ENCODE measurements around the gene GABARAP.
A peak's percentile ranks its signal among the peaks of the same experiment; 100 is the strongest.

The GABARAP gene

DNA sequence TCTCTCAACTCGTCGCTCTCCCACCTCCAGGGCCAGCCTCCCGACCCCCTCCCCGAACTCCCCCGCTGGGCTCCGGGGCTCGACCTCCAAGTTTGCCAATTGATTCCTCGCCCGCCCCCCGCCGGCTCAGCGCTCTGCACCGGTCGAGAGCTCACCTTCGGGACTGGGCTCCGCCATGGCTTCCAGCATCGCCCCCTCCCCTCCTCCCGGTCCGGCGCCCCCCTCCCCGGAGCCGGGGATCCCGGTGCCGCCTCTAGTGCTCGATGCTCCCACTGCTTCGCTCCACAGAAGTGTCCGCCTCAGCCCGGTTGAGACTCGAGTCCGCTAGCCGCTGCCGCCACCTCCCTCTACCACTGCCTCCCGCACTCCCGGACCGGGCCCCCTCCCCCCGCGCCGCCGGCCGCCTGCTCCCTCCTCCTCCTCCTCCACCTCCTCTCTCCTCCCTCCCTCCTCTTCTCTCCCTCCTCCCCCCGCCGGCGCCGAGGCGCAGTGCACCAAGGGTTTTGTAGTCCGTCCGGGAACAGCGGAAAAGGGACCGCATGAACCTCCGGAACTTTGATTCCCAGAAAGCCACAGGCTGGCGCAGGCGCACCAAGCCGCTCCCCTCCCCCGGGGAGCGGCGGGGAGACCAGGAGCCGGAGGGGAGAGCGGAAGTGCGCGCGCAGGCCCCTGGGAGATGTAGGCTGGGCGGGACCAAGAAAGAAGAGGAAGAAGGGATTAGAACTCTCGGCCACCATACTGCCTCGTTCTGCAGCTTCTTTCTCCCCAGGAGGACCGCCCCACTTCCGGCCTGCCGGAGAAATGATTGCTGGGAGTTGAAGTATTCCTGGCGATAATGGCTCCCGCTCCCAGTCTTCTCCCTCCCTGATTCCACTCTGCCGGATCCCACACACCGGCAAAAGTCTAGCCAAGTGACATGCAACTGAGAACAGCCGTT is 2.9 kb downstream of the GABARAP start, which contains the start of gene PHF23:
PHF23 (minus strand) TSS at position 367 of the 937 bp plus-strand sequence; CDS start at position 189, 178 bp downstream.
- peak; percentile 99 for DNase-seq

DNA sequence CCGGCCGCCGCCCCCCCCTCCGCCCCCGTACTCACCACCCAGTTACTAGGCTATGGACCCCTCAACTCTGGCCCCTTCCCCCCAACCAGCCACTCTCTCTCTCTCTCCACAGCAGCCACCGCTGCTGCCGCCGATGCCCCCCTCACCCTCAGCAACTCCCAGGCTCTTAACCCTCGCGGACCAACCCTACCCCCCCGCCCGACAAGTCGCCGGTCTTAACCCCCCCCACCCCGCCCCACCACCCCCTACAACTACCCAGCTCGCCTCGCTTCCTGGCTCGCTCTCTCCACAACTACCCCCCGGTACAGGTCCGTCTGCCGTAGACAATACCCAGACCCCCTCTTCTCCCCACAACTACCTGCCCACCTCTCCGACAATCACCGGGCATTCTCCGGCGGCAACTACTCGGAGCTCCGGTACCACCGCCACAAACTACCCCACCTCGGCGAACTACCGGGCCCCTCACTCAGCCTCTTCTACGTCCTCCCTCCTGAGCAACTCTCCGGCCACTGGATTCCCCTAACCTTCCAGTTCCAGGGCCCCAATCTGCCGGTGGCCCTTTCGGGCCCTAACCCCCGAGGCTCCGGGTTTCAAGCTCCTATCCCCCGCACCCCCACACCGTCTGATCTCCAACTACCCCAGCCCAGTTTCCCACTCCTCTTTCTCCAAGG is 3.7 kb downstream of the GABARAP start:
- DNase-seq: no peak

DNA sequence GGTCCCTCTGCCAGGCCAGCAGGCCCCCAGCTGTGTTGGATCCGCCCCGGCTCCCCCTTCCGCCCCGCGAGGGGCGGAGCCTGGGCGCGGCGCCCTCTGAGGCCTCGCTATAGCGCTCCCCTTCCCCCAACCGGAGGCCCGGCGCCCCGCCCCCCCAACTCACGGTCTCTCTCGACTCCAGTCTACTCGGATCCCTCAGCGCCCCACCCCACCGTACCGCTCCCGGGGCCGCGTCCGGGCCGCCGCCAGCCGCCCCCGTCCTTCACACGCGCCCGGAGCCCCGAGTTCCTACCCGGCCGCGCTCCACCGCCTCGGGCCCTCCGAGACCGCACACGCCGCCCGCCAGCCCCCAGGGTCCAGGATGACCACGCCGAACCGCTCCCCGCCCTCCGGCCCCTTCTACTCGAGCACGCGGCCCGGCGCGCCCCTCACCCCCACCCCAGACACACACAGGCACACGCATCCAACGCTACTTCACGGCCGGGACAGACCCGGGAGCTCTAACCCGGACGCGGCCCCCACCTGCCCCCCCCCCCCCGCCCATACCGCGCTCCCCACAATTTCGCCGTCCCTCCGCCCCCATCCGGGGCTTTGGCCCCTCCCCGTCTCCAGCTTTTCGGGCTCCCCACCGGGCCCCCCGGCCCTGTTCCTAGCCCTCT is 4.4 kb downstream of the GABARAP start:
- peak; percentile 9 for DNase-seq

DNA sequence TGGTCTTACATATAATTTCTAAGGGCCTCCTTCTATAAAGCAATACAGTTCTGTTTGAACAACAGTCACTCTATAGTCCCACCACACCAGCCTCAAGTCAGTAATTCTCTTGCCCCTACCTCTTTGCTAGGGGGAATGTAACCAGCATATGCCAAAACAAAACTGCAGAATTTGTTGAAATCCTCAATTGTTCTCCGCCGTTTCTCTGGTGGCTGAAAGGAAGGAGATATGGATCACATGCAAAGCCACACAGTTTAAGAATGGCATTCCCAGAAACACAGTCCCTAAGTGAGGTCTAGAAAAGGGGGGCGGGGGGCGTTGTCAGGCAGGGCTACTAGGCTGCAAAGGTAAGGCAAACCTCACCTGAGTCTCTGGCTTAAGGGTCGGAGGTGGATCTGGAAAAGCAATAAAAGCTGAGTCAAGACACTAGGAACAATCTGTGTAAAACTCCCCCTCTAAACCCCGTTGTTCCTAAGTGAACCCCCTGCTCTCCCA is 4.9 kb downstream of the GABARAP start:
- no peak for DNase-seq

DNA sequence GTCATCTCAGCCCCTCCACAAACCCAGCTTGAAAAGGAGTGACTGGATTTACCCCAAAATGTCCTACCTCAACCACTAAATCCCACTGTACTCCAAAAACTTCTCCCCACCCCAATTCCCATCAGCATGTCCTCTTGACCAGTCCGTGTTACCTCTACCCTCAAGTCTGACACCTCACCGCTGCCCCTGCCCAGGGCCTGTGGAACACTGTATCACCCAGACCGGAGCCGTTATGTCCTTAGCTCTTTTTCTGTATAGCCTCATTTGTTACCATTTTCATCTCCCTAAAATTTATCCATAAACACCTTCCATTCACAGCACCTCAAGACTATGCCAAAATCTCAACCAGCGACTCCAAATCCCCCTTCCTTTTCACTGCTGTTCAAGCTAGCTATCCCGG is 5.4 kb downstream of the GABARAP start:
- no peak for DNase-seq

DNA sequence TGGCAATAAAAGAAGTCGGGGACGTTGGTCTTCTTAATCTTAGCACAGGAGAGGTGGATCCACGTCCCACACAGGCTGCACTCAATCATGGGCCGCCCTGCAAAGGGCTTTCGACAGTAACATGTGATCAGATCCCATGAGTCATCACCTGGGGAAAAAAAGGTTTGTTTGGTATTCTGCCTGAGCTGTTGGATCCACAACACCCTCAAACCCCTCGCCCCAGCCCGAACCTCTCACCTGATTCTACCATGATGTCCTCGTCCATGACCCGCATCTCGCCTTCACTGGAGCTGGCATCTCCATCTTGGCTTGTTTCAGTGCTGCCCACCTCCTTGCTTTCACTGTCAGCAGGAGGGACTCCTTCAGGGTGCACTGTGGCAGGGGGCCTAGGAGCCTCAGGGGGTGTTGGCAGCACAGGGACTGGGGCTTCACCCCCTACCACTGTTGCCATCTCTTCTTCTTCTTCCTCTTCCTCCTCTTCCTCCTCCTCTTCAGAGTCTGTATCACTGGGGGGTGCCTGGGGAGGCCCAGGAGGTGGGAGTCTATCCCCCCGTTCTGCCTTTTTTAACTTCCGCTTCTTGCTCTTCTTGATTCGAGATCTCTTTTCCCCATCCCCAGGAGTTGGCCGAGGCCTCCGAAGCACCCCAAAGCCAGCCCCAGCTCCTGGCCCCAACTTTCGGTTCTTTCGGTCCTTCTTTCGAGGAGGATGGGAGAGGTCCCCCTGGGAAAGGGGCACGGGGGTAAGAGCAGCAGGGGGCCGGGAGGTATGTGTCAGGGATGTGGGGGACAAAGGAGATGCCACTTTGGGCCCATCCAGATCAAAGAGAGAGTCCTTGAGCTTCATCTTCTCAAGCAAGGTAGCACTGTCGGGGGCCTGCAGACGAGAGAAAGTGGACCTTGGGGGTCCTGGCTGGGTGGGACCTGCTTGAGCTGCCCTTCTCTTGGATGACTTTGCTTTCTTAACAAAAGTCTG is 6.3 kb downstream of the GABARAP start:
- DNase-seq: no peak

DNA sequence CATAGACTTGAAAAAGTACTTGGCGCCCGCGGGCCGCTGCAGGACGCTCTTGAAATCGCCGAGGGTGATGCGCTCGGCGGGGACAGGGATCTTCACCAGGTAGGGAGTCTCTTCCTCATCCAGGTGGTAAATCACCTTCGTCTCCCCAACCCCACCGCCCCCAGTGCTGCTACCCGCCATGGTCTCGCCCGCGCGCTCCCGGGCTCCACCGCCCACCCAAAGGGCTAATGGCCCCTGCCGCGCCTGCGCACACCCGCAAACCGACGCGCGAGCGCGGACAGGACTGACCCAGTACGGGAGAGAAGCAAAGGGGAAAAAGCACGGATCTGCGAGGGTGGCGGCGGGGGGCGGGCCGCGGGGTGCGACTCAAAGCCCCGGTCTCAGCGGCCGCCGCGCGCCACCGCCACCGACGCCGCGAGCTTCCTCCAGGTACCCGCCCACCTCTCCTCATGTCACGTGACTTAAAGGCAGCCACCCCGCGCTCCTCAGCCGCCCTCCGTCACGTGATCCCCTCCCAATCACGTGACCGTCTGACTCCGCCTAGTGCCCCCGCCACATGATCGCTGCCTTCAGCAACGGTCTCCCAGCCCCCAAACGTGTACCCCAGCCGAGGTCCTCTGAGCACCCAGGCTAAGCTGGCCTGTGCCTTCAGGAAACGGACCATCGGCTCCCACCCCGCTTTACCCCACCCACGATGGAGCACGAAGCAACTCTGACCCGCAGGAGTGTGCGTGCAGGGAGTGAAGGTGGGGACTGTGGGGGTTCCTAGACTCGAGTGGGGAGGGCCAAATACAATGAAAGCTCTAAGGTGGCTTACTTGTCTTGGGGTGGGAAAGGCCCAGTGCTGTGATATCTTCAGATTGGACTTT is 7.9 kb downstream of the GABARAP start, which contains the start of gene DVL2:
DVL2 (minus strand) TSS at position 435 of the 869 bp plus-strand sequence; CDS start at position 180, 255 bp downstream.
- peak; percentile 89 for DNase-seq

DNA sequence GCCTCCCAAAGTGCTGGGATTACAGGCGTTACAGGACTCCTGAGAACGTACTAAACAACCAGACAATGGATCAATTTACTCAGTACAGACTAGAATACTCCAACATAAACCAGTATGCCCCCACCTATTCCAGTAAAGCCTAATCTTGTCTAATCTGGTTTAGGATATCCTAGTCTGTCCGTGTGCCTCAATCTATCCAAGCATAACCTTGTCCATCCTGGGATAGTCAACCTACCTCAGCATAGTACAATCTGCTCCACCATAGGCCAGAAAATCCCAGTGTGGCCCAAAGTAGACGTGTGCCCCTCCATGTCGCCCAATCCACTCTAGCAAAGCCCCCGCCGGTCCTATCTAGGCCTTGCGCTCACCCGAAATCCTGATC is 8.6 kb downstream of the GABARAP start:
- no peak for DNase-seq

DNA sequence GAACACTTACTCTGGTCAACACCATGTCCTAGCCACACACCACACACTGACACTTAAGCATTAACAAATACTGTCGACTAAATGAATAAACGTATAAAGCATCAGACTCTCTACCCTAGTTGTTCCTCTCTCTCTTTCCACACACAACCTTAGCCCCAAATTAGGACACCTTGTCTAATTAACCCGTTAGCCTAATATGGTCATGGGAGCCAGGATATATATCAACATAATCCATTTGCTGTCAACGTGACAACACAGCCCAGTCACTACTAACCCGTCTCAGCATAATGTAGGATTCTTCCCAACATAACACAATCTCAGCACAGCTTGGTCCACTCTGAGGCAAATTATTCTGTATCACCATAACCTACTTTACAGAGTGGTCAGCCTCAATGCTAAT is 10.1 kb downstream of the GABARAP start:
- no peak for DNase-seq

DNA sequence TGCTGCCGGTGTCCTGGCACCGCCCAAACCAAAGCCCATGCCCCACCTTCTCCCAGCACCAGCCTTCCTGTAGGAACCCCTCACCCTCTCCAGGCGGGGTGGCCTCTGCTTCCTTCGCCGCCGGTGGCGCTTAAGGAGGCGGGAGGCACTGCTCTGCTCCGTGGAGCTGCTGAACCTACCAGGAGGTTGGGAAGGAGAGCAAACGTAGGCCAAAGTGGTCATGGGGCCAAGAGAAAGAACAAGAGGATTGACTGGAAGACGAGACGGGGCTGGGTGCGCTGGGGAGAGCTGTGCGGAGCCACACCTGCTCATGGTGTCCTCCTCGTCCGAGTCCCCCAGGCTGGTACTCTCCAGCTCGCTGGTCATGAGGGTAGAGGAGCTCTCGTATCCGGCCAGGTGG is 12.7 kb downstream of the GABARAP start:
- no peak for DNase-seq

DNA sequence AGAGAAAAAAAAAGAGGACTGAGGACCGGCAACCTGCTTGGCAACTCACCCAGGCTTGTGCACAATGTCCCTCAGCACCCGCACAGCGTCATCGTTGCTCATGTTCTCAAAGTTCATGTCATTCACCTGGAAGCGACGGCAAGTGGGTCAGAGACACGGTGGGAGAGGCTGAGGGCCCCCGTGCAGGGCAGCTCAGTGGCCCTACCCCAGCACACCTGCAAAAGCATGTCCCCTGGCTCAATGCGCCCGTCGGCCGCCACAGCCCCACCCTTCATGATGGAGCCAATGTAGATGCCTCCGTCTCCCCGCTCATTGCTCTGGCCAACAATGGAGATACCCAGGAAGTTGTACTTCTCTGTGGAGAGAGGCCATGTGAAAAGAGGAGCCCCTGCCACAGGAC is 13.3 kb downstream of the GABARAP start:
- no peak for DNase-seq

DNA sequence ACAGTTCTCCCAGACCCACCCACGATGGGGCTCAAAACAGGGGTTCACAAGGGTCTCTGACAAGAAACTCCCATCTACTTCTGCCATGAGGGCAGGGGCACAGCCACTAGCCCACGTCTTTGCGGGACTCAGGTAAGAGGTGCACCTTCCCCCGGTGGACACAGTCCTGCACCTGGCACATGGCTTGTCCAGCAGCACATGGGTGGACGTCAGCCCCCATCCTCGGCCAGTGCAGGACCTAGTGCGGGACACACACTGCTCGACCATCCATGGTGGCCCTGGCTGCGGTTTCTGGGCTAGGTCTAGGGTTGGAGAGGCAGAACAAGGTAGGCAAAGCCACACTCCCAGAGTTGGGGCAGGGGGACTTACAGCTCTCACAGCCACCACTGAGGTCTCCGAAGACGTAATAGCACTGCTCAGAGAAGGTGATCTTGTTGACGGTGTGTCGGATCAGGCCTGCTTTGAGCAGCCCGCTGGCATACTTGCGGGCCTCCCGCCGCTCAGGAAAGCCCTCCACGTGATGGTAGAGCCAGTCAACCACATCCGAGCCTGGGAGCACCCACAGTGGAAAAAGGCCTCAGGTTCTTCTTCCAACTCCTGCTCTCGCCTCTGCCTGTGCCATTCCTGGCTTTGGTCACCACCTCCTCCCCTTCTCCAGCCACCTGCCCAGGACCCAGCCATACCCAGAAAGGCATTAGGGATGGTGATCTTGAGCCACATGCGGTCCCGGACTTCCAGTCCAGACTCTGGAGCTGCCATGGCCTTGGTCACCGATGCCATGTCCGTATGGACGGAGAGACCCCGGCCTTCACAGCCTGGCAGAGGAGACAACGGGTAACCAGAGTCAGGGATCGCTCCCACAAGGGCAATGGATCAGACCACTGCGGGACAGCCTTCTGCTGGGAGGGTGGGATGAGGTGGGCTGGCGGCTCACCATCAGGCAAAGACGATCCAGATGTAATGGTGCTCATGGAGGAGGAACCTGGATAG is 15.2 kb downstream of the GABARAP start:
- DNase-seq: no peak

DNA sequence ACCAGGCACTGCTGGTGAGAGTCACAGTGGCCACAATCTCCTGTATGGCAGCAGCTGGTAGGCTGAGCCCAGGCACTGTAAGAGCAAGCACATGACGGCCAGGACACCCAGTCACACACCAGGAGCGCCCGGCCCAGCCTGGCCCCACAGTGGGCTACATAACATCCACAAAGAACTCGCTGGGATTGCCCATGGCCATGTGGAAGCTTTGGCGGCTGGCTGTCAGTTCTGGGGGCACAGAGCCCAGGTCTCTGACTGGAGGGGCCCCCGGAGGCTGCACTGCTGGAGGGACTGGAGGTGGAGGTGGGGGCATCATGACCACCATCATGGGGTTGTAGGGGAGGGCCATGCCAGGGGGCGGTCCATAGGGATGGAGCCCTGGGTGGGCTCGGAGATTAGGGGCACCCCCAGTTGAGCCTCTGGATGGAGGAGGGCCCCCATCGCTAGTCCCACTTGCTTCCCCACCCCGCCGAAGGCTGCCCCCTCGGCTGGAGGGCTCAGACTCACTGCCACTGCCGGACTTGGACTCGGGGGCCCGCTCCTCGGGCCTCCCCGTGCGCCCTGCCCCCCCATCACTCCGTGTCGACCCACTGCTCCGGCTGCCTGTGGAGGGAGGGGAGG is 16.4 kb downstream of the GABARAP start:
- DNase-seq: no peak

DNA sequence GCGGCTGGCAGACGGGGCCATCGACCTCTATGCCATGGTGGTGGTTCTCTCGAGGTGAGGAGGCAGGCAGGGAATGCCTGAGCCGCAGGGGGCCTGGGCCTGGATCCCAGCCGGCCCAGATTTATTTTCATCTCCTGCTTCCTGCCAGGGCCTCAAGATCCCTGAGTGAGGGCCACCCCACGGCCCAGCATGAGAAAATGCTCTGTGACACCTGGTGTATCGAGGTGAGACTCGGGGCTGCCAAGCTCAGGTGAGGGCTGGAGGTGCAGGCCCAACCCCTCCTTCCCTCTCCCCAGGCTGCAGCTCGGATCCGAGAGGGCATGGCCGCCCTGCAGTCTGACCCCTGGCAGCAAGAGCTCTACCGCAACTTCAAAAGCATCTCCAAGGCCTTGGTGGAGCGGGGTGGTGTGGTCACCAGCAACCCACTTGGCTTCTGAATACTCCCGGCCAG is 17.6 kb downstream of the GABARAP start:
- no peak for DNase-seq

DNA sequence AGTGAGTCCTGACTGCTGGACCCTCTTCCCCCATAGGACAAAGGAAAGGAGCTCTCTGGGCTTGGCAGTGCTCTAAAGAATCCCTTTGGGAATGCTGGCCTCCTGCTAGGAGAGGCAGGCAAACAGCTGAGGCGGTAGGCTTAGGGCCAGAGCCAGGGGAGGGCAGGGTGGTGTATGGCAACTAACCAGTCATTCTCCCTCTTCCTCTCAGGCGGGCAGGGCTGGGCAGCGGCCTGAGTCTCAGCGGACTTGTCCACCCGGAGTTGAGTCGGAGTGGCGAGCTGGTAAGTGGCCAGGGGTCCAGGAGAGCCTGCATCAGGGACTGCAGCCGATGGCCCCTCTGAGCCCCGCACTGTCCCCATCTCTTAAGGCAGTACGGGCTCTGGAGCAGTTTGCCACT is 18.1 kb downstream of the GABARAP start:
- no peak for DNase-seq

DNA sequence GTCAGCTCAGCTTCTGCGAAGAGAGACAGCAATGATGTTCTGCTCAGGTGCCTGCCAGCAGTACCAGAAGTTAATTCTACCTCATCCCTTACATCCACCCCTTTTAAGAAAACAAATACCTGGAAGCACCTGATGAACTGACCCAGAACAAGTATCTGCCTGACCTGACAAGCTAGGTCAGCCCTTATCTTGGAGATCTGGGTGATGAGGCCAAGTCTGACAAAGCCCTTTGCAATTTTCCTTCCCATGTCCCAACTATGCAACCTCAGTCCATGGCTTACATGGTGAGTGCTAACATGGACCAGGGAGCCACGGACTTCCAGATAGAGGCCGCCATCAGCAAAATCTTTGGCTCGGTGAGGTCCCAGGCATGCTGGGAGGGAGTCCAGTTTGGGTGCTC is 18.9 kb downstream of the GABARAP start:
- DNase-seq: no peak

DNA sequence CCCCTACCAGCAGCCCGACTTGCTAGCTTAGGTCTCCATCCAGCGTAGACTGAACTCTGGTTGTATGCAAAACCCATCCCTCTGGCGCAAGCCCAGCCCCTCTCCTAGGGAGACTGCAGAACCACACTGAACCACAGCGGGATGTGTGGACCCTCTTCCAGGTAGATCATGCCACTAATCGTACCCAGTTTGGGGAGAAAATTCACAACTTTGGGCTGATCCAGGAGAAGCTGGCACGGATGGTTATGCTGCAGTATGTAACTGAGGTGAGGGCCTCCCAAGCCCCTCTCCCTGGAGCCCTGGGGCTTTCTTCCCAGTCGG is 19.3 kb downstream of the GABARAP start:
- DNase-seq: no peak

DNA sequence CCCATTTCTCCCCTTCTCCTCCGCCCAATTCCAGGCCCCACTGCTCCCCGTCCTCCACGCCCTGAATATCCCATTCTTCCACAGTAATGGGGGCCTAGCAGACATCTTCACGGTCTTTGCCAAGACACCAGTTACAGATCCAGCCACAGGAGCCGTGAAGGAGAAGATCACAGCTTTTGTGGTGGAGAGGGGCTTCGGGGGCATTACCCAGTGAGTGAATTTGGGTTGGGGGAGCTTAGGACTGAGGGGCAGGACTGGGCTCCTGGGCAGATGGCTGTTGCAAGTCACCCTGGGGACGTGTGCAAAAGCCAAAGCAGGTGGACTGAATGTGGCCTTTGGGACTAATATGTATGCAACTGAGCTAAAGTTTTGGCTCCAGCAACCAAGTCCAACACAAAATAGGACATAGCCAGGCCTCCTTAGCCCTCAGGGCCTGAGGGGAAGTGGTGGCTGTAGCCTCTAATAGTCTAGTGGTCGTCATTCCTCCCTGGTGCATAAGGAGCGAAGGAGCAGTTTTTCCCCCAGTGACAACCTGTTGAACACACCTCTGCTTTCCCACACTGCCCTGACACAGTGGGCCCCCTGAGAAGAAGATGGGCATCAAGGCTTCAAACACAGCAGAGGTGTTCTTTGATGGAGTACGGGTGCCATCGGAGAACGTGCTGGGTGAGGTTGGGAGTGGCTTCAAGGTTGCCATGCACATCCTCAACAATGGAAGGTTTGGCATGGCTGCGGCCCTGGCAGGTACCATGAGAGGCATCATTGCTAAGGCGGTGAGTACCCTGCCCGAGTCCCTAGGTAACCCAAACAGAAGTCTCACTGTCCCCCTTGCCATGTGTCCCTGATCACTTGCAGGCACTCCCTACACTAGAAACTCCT is 19.9 kb downstream of the GABARAP start:
- DNase-seq: no peak

Measured in NCI-H1694 (cell line).